ENCODE data around the gene DOC2B. TPM values are rescaled to one million over a fixed set of nuclear protein-coding genes. Genes with fewer than 3 reads are reported as not detected.
"Not testable (repeated sequence)": the region's sequence is repeated elsewhere in the genome, so short reads cannot be mapped to it uniquely, and the experiment has no call there.

Gene DOC2B
- polyA plus RNA-seq (2012; ENCODE audit: missing spikeins): not detected

DNA sequence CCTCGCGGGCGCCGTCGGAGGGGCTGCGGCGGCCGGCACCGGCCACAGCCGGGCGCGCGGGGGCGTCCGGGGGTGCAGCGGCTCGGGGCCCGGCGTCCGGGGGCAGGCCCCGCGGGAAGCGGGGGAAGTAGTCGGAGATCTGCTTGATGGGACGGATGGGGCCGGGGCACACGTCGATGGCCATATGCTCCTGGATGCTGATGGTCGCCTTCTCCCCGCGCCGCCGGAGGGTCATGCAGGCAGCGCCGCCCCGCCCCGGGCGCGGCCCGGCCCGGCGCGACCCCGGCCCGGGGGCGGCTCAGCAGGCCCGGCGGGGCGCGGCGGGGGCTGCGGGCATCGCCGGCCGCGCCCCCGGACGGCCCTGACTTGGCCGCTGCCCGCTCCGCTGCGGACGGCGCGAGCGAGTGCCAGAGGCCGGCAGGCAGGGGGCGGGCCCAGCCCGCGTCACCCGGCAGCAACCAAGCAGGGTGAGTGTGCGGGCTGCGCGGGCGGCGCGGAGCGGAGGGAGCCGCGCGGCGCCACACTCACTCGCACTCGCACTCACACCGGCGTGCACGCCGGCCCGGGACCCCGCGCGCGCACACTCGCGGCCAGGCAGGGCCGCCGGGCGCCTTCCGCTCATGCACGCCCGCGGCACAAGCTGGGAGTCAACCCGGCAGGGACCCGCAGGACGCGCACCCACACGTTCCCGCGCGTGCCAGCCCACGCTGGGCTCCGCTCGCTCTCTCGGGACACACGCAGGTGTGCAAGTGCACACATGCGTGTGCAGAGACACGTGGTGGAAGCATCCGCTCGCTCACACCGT is at the start of gene DOC2B:
Gene DOC2B (minus strand): TSS at position 406 of the 805 bp plus-strand sequence. CDS start 171 bp downstream, at position 235.
- no peak for DNase-seq (ENCODE audit: insufficient read length)
- FAIRE-seq: no peak

DNA sequence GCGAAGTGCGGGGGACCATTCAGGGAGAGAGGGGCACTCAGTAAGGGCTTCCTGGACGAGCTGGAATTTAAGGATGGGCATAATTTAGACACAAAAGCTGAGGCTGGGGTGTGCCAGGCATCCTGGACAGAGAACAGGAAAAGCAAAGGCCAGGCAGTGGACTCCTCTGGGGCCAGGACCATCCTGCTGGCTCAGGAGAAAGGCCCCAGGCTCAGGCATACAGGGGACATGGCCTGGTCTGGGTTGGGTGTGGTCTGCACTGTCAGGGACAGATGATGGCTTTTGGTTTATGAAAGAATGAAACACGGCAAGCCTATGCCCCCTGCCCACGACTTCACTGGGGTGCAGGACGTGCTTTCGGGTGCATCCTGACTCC is 48.9 kb upstream of the DOC2B start:
- DNase-seq (ENCODE audit: insufficient read length) (no peak), FAIRE-seq (no peak)
- TF ChIP-seq POLR2A (IDR thresholded peaks at IDR 0.05; ENCODE audit: low read depth, low read length) (no peak), POLR2AphosphoS5 (IDR thresholded peaks at IDR 0.05; ENCODE audit: low read depth, low read length) (no peak), TAF1 (IDR thresholded peaks at IDR 0.05; ENCODE audit: borderline replicate concordance, low read depth, low read length) (no peak)

More for the DNA sequence above, at the start of gene DOC2B:
- no peak for TF ChIP-seq POLR2A (IDR thresholded peaks at IDR 0.05; ENCODE audit: low read depth, low read length)
- TF ChIP-seq POLR2AphosphoS5 (IDR thresholded peaks at IDR 0.05; ENCODE audit: low read depth, low read length): no peak
- TF ChIP-seq TAF1 (IDR thresholded peaks at IDR 0.05; ENCODE audit: borderline replicate concordance, low read depth, low read length): no peak

- no peak for TF ChIP-seq POLR2A (IDR thresholded peaks at IDR 0.05; ENCODE audit: low read depth, low read length)
- FAIRE-seq (no peak), DNase-seq (ENCODE audit: insufficient read length) (no peak)
Observed at GRCh38 chr17:229709-230394, 48.4 kb upstream of the DOC2B start.

GRCh38 chr17:228951-229708 is 47.7 kb upstream of the DOC2B start:
- TF ChIP-seq TAF1 (IDR thresholded peaks at IDR 0.05; ENCODE audit: borderline replicate concordance, low read depth, low read length) (no peak), POLR2A (IDR thresholded peaks at IDR 0.05; ENCODE audit: low read depth, low read length) (no peak), POLR2AphosphoS5 (IDR thresholded peaks at IDR 0.05; ENCODE audit: low read depth, low read length) (no peak)
- FAIRE-seq (no peak), DNase-seq (ENCODE audit: insufficient read length) (no peak)

DNA sequence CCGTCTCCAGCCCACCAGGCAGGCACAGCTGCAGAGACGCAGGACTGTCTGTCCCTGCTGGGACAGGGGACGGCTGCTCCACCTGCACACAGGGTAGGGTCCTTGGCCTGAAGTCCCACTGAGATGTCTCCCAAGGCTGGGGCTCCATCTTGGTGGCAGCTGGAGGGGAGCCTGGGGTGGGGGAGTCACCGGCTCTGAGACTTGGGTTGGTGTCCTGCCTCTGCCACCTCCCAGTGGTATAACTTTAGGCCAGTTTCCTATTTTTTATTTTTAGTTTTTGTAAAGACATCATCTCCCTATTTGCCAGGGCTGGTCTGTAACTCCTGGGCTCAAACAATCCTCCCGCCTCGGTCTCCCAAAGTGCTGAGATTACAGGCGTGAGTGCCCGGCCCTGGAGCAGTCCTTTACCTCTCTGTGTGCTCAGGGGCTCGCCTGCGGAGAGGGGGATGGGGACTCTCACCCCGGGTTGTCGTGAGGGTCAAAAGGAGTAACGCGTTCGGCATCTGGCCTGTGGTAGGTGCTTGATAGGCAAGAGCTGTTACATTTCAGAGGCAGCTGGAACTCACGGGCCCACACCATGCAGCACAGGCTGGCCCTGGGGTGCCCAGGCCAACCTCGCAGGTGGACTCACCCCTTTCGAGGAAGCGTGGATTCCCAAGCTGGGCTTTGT is 46.6 kb upstream of the DOC2B start:
- DNase-seq (ENCODE audit: insufficient read length) (no peak), FAIRE-seq (no peak)
- TF ChIP-seq POLR2AphosphoS5 (IDR thresholded peaks at IDR 0.05; ENCODE audit: low read depth, low read length): no peak
- no peak for TF ChIP-seq POLR2A (IDR thresholded peaks at IDR 0.05; ENCODE audit: low read depth, low read length)
- no peak for TF ChIP-seq TAF1 (IDR thresholded peaks at IDR 0.05; ENCODE audit: borderline replicate concordance, low read depth, low read length)

DNA sequence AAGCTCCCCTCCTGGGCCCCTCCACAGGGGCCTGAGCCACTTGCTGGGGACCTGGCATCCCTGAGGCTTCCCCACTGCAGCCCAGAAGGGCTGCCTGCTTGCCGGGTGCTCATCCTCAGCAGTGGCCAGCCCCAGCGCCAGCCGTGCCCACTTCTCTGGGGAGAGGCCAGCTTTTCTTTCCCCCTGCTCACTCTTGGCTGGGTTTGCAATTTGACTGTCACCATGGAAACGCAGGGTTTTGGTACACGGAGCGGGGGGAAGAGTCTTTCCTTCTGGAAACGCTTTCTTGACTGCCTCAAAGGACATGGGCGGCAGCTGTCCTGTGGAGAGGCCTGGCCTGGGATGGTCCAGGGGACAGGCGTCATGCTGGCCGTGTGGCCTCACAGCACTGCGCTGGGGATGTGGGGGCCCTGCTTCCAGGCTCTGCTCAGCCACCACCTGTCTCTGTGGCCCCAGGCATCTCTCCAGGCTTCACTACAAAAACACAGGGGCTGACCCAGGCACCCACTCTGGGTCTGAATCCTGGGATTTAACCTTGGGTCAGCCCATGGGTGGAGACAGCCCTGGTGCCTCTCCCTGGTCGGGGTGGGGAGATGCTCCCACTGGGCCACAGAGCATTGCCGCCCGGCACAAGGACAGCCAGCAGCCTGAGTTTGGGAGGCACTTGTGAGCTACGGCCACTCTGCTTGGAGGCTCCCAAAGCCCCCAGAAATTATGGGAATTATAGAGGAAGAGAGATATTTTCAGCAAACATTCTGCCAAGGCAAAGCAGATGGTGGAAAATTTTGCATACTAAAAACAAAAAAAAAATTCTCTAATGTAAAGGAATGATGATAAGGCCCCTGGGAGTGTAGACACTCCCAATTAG is 45.9 kb upstream of the DOC2B start:
- FAIRE-seq: no peak
- no peak for DNase-seq (ENCODE audit: insufficient read length)
- no peak for TF ChIP-seq POLR2AphosphoS5 (IDR thresholded peaks at IDR 0.05; ENCODE audit: low read depth, low read length)
- no peak for TF ChIP-seq TAF1 (IDR thresholded peaks at IDR 0.05; ENCODE audit: borderline replicate concordance, low read depth, low read length)
- TF ChIP-seq POLR2A (IDR thresholded peaks at IDR 0.05; ENCODE audit: low read depth, low read length): no peak

GRCh38 chr17:226108-227077 is 44.9 kb upstream of the DOC2B start:
- DNase-seq (ENCODE audit: insufficient read length) (no peak), FAIRE-seq (no peak)
- TF ChIP-seq POLR2AphosphoS5 (IDR thresholded peaks at IDR 0.05; ENCODE audit: low read depth, low read length) (no peak), POLR2A (IDR thresholded peaks at IDR 0.05; ENCODE audit: low read depth, low read length) (no peak), TAF1 (IDR thresholded peaks at IDR 0.05; ENCODE audit: borderline replicate concordance, low read depth, low read length) (no peak)

GRCh38 chr17:225551-225950 is 44.1 kb upstream of the DOC2B start:
- DNase-seq (ENCODE audit: insufficient read length): no peak
- no peak for FAIRE-seq
- no peak for TF ChIP-seq POLR2AphosphoS5 (IDR thresholded peaks at IDR 0.05; ENCODE audit: low read depth, low read length)
- no peak for TF ChIP-seq TAF1 (IDR thresholded peaks at IDR 0.05; ENCODE audit: borderline replicate concordance, low read depth, low read length)
- TF ChIP-seq POLR2A (IDR thresholded peaks at IDR 0.05; ENCODE audit: low read depth, low read length): no peak

- FAIRE-seq: not testable (repeated sequence)
Observed at GRCh38 chr17:224576-224975, 43.1 kb upstream of the DOC2B start.

More at GRCh38 chr17:224576-224975, 43.1 kb upstream of the DOC2B start:
- DNase-seq (ENCODE audit: insufficient read length): not testable (repeated sequence)
